ENCODE results near the gene HS6ST2. TPM values are rescaled to one million over a fixed set of nuclear protein-coding genes. Genes with fewer than 3 reads are reported as not detected.

The HS6ST2 gene
- total RNA-seq, 1 experiment from 2014 or later: 24.6 TPM

- peak; percentile 27 for DNase-seq (ENCODE audit: low read depth, low spot score)
- Histone ChIP-seq H3K27ac (ENCODE audit: low read depth, low read length) (no peak overlapping the region), H3K4me3 (replicated peaks in 1 of 2; ENCODE audit: low read depth in 1 of 2, low read length in 2 of 2) (no peak overlapping the region), H3K79me2 (ENCODE audit: insufficient read depth, low read length) (0 out of 2 replicates have a peak, but pooled peaks cover 4% of the 10 kb centered on the region), H3K36me3 (ENCODE audit: control insufficient read depth in 1 of 2, insufficient read depth in 2 of 2, low read length in 2 of 2) (no peaks in the 10 kb centered on the region), H3K9me3 (ENCODE audit: control insufficient read depth in 1 of 2, insufficient read depth in 1 of 2, low read depth in 1 of 2, low read length in 2 of 2) (no peaks in the 10 kb centered on the region), H3K9ac (ENCODE audit: low read length) (no peak overlapping the region), H3K4me2 (ENCODE audit: low read length) (peak overlapping the region; percentile 36), H4K20me1 (ENCODE audit: insufficient read depth) (no peaks in the 10 kb centered on the region), H3K9me2 (ENCODE audit: insufficient read depth) (no peaks in the 10 kb centered on the region), H3K4me1 (ENCODE audit: control insufficient read depth in 1 of 2, insufficient read depth in 2 of 2, low read length in 2 of 2) (peaks cover 8 to 18% of the 10 kb centered on the region in 2 experiments), H2AFZ (ENCODE audit: low read depth, low read length, poor library complexity, severe bottlenecking) (no peak overlapping the region), H3K27me3 (ENCODE audit: insufficient read depth, low read length) (no peaks in the 10 kb centered on the region)
- TF ChIP-seq TCF7L2 (IDR thresholded peaks at IDR 0.05; ENCODE audit: borderline replicate concordance, extremely low read depth, insufficient read depth, insufficient read length) (no peak), EGR1 (IDR thresholded peaks at IDR 0.05; ENCODE audit: low read depth) (no peak), ZNF274 (IDR thresholded peaks at IDR 0.05; ENCODE audit: low read depth, low read length) (no peak), ZFX (IDR thresholded peaks at IDR 0.05) (no peak), YY1 (IDR thresholded peaks at IDR 0.05; ENCODE audit: extremely low read depth, insufficient replicate concordance, low read depth, low read length) (no peak), CTCF (IDR thresholded peaks at IDR 0.05 in 2 of 3, conservative IDR thresholded peaks at IDR 0.05 in 1 of 3; ENCODE audit: borderline replicate concordance in 1 of 3, insufficient read depth in 1 of 3, low read depth in 2 of 3, low read length in 2 of 3) (no peak), JUND (IDR thresholded peaks at IDR 0.05) (peak; percentile 52; the same call in 1 of the 2 replicates), ELF1 (IDR thresholded peaks at IDR 0.05; ENCODE audit: borderline replicate concordance, low read depth) (no peak), CEBPB (IDR thresholded peaks at IDR 0.05; ENCODE audit: low read depth) (no peak), FOSL1 (IDR thresholded peaks at IDR 0.05; ENCODE audit: low read depth) (peak; percentile 53), RAD21 (IDR thresholded peaks at IDR 0.05; ENCODE audit: low read depth) (no peak), SP1 (IDR thresholded peaks at IDR 0.05; ENCODE audit: low read depth) (peak; percentile 34), POLR2A (IDR thresholded peaks at IDR 0.05; ENCODE audit: borderline replicate concordance, extremely low read depth, insufficient read depth, insufficient read length) (no peak), ATF3 (IDR thresholded peaks at IDR 0.05) (no peak), REST (IDR thresholded peaks at IDR 0.05; ENCODE audit: low read depth) (no peak), EZH2phosphoT487 (IDR thresholded peaks at IDR 0.05; ENCODE audit: borderline replicate concordance) (no peak), POLR2AphosphoS5 (IDR thresholded peaks at IDR 0.05; ENCODE audit: low read depth, low read length) (no peak), SIN3A (IDR thresholded peaks at IDR 0.05; ENCODE audit: low read depth) (no peak), EZH2 (IDR thresholded peaks at IDR 0.05) (no peak), CBX3 (IDR thresholded peaks at IDR 0.05; ENCODE audit: low read depth) (peak; percentile 53; the same call in 1 of the 2 replicates)
- TF ChIP-seq, protein P1, sequence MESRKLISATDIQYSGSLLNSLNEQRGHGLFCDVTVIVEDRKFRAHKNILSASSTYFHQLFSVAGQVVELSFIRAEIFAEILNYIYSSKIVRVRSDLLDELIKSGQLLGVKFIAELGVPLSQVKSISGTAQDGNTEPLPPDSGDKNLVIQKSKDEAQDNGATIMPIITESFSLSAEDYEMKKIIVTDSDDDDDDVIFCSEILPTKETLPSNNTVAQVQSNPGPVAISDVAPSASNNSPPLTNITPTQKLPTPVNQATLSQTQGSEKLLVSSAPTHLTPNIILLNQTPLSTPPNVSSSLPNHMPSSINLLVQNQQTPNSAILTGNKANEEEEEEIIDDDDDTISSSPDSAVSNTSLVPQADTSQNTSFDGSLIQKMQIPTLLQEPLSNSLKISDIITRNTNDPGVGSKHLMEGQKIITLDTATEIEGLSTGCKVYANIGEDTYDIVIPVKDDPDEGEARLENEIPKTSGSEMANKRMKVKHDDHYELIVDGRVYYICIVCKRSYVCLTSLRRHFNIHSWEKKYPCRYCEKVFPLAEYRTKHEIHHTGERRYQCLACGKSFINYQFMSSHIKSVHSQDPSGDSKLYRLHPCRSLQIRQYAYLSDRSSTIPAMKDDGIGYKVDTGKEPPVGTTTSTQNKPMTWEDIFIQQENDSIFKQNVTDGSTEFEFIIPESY (IDR thresholded peaks at IDR 0.05; ENCODE audit: extremely low read depth, insufficient replicate concordance, low read length): no peak
- TF ChIP-seq, protein P2, sequence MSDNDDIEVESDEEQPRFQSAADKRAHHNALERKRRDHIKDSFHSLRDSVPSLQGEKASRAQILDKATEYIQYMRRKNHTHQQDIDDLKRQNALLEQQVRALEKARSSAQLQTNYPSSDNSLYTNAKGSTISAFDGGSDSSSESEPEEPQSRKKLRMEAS (IDR thresholded peaks at IDR 0.05): 0 out of 2 replicates have a peak, but pooled peaks have one; percentile 45
- ATAC-seq: peak; percentile 46
- intact Hi-C loops (cut with micrococcal nuclease): no loop called here
- RAD21 ChIA-PET (ENCODE audit: low non-redundant PET in 1 of 2, low total read pairs in 2 of 2, uncharacterized antibody in 2 of 2, unreplicated experiment in 2 of 2): no interaction called here
- CTCF ChIA-PET: no interaction called here
- POLR2A ChIA-PET: no interaction called here
- no TSS peak for BruUV-seq (replicated peaks)
Measured at GRCh38 chrX:132837126-132837525, 121.3 kb downstream of the HS6ST2 start.

Measured in HCT116 (cell line).